GOT3 (cell line): ENCODE results near the gene VPS35L.
"Not testable (repeated sequence)": the region's sequence is repeated elsewhere in the genome, so short reads cannot be mapped to it uniquely, and the experiment has no call there.

Experiments used
- DNase-seq: peaks from one replicate; lab custom pipeline; 2025; ENCODE audit warnings: mixed read lengths; lab: John Stamatoyannopoulos, UW

Gene VPS35L

DNA sequence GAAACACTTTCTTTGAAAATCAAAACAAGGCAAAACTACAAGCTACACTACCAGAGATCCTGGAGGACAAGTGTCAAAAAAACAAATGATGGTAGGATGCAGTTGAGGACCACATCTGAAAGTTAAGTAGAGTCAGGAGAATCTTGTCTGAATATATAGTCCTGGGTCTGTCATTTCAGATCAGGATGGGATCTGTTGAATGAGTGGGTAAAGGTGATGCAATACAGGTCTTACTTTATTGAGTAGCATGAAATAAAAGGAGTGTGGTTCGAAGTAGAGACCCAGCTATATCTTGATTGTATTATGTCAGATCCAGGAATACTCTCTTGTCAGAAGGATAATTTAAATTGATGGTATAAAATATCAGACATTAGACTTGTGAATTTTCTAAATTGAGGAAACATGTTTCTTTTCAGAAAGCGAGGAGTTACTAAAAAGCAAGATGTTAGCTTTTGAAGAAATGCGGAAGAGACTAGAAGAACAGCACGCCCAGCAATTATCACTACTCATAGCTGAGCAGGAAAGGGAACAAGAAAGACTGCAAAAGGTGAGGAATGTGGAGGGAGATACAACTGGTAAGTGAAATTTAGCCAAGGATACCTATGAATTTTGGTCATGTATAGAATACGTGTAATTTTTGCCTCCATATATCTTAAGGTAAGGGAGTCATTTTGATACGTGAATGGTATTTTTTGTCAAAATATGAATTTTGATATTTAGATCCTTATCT, 15.1 kb upstream of the VPS35L start:
- DNase-seq: no peak

DNA sequence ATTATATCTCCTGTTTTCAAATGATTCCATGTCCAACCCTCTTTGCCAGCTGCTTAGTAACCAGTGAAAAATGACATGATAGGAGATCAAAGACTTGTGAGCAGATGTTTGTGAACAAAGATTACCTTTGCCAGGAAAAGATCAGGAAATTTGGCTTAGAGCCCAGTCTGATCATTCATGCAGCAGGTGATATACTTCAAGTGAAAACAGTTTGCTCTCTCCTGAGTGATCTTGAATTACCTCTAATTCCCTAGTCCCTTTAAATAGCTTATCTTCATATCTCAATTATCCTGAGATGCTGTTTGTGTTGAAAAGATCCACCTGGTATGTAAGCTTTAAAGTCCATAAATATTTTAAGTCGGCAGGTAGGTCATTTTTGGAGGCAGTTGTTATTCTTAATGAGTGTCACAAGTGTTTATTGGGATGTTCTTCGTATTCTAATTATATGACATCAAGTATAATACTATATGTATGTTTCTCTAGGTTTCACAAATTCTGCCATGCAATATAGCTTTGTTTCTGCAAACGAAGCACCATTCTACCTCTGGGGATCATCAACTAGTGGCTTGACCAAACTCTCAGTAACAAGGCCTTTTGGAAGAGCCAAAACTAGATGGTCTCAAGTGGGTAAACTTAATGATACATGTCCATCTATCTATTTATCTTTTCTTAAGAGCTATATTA, 13.2 kb upstream of the VPS35L start:
- no peak for DNase-seq

DNA sequence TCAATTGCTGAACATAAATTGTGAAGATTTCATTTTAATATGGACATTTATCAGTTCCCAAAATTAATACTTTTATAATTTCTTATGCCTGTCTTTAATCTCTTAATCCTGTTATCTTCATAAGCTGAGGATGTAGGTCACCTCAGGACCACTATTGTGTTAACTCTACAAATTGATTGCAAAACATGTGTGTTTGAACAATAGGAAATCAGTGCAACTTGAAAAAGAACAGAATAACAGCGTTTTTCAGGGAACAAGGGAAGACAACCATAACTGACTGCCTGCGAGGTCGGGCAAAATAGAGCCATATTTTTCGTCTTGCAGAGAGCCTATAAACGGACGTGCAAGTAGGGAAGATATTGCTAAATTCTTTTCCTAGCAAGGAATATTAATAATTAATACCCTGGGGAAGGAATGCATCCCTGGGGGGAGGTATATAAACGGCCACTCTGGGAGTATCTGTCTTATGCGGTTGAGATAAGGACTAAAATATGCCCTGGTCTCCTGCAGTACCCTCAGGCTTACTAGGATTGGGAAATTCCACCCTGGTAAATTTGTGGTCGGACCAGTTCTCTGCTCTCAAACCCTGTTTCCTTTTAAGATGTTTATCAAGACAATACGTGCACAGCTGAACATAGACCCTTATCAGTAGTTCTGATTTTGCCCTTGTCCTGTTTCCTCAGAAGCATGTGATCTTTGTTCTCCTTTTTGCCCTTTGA, 12.1 kb upstream of the VPS35L start:
- not testable (repeated sequence) for DNase-seq

DNA sequence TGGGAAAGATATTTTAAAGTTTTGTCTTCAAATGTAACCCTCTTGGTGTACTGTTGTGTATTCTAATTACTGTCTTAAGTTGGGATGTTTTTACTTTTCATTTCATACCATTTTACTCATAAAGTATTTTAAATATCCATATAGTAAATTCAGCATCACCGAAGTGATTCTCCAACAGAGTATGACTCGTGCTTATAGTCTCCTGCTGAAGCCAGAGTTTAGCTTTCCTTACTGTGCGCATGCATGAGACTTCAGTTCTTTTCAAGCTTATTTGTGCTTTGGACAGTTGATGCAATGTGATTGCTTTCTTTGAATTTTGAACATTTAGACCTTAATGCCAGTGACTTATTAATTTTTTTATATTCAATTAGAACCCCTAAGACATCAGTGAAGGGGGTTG, 7.4 kb upstream of the VPS35L start:
- no peak for DNase-seq

DNA sequence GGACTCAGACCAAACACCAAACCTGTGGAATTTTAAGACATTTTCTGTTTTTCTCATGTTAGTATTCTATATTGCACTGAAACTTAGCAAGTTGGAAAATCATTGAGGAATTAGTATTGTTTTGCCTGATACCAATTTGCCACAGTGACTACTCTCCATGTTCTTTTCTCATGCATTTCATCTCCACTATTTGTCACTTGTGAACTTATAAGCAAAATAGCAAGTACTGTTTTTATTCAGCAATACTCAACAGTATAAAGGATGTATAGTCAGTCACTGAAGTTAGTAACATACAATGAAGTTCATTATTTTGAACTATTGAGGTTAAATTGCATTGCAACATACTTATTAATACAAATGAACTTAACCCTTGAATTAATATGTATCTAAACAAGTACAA, 5.8 kb upstream of the VPS35L start:
- DNase-seq: no peak

DNA sequence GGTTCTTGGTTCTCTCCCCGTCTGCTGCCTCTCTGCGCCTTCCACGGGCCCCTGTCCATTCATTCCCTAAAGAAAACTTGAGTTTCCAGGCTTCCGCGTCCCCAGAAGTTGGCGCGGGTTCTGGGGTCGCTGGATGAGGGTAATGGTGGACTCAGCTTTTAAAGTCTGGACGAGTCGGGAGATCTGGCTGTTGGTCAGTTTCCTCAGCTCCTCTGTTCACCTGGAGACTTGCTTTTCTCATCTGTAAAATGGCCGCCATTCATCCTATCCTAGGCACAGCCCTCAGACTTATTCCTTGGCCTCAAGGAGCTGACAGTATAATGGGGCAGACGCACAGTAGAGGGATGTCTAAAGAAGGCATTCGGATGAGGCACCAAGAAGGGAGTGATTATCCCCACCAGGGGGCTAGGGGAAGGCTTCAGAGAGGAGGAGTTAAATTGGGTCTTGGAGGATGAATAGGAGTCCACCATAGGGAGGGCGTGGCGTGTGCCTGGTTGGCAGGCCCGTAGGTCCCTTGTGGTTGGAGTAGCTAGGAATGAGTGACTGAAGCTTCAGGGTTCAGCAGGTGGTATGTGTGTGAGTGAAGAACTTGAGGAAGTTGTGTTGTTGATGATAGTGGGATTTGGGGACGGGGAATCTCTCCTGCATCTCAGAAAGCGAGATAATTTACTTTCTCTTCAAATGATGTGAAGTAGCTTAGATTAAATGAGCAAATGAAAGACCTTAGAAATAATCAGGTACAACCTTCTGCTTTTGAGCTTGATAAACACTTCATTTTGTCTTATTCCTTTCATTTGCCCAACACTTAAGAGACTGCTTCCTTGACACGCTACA, 652 bp downstream of the VPS35L start:
- no peak for DNase-seq

DNA sequence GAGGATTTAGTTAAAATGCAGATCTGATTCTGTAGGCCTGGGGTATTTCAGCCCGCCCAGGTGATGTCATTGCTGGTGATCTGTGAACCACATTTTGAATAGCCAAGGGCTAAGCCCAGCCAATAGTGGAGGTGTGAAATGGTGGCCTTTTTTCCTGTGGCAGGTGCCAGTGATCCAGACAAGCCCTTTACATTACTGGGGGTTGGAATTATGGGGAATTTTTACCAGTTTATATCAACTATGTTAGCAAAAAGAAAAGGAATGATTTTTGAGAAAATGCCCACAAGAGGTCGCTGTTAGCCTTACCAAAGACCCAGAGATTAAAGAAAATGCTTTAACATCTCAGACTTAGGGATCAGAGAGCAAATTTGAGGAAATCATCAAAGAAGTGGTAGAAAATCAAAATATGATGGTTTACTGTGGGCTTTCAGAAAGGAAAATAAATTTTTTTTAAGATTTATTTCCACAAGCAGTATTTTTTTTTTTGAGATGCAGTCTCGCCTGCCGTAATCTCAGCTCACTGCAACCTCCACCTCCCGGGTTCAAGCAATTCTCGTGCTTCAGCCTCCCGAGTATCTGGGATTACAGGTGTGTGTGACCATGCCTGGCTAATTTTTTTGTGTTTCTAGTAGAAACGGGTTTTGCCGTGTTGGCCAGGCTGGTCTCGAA, 3.9 kb downstream of the VPS35L start:
- no peak for DNase-seq

DNA sequence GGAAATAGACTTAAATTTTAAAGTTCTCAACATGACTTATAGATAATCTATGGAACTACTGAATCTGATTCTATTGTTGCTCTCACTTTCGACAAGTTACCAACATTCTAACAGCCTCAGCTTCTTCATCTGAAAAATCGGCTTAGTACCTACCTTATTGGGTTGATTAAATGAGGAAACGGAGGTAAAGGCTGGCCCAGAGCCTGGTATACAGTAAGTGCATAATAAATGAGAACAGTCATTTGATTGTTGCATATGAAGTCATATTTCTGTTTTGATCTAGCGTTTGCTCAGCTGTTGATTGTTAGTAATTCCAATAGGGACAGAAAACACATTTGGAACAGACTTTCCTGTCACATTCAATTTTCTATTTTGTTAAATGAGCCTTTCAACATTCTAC, 4.6 kb downstream of the VPS35L start:
- no peak for DNase-seq

DNA sequence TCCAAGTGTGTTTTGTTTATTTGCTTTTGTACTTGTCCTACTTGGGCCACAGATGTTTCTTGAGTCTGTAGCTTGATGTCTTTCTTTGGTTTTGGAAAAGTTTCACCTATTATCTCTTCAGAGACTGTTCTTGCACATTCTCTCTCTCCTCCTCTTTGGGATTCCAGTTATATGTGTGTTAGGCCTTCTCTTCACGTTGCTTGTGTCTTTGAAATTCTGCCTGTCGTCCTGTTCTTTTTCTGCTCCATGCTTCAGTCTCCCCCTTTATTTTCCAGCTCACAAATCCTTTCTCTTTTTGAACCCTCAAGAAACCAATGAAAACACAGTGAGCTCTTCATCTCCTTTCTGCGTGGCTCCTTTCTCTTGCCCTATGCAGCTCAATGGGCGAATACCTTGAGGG, 7.9 kb downstream of the VPS35L start:
- DNase-seq: no peak

DNA sequence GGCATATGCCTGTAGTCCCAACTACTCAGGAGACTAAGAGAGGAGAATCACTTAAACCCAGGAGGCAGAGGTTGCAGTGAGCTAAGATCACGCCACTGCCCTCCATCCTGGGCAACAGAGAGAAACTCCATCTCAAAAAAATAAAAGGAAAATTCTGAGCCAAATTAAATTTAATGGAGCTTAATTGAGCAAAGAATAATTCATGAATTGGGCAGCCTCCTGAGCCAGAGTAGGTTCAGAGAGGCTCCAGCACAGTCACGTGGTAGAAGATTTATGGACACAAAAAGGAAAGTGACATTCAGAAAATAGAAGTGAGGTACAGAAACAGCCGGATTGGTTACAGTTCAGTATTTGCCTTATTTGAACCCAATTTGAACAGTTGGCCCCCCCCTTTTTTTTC, 10.9 kb downstream of the VPS35L start:
- DNase-seq: no peak

DNA sequence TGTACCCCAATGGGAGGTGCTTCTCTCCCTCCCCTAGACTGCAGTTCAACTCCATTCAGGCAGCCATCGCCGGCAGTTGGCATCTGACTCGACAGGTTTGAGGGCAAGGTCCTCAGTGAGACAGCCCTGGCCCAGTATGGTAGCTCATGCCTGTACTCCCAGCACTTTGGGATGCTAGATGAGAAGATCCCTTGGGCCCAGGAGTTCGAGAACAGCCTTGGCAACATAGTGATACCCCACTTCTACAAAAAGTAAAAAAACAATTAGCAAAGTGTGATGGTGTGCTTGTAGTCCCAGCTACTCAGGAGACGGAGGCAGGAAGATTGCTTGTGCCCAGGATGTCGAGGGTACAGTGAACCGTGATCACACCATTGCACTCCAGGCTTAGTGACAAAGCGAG, 12.1 kb downstream of the VPS35L start:
- no peak for DNase-seq

DNA sequence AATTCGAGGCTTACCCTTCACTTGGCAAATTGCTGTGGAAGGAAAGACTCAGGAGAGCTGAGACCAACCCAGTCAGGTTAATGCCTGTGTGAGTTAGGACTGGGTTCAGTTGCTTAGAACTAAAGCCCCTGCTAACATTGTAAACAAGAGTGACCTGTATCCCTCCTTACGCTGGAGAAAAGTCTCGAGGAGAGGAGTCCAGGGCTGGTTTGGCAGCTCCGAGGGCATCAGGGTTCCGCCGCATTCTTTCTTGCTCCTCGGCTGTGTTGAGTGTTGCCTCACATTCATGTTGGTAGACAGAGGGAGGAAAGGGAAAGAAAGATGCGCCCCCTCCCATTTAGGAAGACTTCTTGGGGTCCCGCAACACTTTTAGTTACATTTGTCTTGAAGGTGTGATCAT, 18.5 kb downstream of the VPS35L start:
- DNase-seq: no peak

DNA sequence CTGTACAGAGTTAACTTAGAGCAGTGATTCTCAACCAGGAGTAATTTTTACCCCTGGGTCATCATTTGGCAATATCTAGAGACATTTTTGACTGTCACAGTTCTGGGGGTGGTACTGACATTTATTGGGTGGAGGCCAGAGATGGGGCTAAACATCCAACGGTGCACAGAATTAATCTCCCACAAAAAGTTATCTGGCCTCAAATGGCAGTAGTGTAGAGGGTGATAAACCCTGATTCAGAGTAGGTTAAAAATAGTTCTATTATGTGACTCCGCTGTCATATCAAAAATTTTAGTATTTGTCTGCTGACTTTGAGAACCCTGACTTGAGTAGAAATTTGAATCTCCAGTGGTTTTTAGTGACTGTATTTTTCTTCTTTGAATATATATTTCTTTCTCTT, 19.1 kb downstream of the VPS35L start:
- DNase-seq: no peak

DNA sequence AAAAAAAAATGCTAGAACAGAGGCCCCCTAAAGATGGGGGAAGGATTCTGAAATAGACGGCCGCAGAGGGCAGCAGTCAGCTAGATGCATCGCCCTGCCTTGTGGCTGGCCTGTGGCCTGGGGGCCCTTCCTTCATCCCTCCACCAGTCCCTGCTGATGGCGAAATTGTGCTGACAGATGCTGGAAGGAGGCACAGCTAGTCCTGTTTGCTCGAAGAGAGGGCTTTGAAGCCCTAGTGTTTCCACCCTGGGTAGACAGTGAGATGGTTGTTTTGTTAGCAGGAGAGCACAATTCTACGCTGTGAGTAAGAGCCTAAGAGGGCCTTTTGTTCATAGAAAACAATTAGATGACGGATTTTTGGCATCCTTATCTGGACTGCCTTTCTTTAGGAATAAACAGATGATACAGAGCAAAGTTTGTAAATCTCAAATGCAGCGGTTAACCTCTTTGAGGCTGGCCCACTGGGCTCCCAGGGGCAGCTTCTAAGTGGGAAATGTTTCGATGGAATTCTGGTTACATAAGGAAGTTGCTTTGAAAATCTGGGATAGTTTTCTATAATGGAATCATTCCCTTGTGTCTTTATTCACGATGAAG, 23.0 kb downstream of the VPS35L start:
- DNase-seq: no peak

DNA sequence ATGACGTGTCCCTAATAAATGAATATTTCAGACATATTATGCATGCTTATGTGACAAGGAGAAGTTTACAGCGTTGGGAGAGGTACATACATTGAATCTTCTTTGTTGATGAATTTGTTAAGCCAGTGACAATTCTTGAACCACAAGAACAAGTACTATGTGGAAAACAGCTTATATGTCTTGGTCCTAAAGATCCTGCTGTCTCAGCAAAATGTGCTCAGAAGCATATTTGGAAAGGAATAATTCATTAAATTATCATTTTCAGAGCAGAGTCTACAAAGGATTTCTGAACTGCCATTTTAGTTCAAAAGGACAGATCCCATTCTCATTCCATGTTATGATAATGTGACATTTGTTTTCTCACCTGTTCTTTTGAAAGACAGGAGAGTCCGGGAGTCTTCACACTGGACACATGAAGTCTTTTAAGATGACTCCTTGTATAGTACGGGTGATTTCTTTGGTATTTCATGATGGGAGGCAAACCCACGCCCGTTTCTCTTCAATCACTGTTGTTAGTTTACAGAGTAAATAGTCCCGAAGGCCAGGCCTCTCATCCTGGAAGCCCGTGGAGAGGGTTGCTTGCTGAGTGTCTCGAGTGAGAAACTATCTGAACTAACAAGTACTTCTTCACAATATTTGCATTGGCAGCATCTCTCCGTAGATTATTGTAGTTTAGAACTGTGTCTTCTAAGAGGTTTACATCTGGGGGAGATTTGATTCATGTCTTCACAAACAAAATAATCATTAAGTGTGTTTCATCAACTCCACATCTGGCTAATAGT, 26.7 kb downstream of the VPS35L start:
- no peak for DNase-seq

DNA sequence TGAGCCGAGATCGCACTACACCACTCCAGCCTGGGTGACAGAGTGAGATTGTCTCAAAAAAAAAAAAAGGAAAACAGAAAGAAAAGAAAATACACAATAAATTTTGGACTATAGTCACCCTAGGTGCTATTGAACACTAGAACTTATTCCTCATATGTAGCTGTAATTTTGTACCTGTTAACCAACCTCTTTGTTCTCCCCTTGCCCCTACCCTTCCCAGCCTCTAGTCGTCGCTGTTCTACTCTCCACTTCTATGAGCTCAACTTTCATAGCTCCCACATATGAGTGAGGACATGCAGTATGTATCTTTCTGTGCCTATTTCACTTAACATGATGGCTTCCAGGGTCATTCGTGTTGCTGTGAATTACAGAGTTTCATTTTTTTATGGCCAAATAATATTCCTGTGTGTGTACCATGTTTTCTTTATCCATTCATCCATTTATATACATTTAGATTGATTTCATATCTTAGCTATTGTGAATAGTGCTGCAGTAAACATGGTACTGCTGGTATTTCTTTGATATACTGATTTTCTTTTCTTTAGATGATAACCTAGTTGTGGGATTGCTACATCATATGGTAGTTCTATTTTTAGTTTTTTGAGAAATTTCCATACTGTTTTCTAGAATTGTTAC, 28.3 kb downstream of the VPS35L start:
- no peak for DNase-seq

DNA sequence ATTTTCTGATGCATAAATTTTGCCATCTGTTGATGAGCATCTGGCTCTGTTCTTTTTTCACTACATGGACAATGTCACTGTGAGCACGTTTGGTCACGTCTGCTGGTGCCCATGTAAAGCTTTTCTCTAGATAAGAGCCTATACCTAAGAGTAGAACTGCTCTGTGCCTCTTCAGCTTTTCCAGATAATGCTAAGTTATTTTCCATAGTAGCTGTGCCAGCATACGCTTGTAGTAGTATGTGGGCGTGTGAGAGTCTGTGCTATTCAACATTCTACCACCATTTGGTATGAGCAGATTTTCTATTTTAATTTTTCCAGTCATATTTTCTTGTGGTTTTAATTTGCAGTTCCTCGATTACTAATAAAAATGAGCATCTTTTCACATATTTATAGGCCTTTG, 33.2 kb downstream of the VPS35L start:
- DNase-seq: no peak

DNA sequence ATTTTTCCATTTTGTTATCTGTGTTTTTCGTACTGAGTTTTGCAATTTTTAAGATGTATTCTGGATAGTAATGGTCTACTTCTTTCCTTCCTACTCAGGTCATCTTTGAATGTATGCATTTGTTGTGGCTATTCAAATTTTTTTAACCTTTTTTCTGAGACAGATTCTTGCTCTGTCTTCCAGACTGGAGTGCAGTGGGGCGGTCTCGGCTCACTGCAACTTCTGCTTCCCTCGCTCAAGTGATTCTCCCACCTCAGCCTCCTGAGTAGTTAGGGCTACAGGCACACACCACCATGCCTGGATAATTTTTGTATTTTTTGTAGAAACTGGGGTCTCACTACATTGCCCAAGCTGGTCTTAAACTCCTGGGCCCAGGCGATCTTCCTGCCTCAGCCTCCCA, 33.6 kb downstream of the VPS35L start:
- DNase-seq: no peak

DNA sequence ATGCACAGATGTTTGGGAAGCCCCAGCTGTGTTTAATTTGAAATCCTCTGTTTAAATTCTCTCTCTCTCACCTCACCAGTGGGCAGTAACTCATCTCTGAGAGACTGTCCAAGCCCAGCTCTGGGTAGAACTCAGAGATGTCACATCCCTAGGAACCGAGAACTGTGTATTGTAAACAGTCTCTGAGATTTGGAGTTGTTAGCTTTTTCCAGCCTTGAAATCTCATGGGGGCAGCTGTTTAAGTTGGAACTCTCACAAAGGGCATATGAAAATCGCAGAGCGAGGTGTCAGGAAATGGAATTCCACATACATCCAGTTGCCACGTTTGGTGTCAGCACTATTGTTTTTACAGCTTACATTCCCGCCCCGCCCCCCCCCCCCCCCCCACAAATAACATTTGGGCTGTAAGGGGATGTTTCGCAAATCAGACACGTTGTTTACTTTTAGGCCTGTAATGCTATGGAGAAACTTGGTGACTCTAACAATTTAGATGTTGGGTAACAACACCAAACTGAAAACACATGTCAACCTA, 34.3 kb downstream of the VPS35L start:
- no peak for DNase-seq
